ENCODE data around the gene SCAF8.

Gene SCAF8

GRCh38 chr6:154841109-154841508 is 107.9 kb downstream of the SCAF8 start:
- no peak for DNase-seq

GRCh38 chr6:154842833-154843232 is 109.6 kb downstream of the SCAF8 start:
- DNase-seq = no peak

DNA sequence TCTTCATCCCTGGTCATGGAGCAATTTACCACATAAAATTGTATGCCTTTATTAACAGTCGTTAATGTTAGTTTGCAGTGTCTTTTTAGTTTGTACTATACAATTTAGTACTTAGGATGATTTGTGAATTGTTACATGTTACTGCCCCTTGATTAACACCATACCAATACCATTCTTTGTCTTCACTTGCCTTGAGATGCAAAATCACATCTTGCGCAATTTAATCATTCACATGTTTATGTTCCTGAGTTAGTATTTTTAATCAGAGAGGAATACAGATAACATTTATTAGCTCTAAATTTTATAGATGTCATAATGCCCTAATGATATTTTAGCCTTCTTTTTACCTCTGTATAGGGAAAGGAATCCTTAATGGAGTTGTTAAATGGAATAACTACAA is 114.1 kb downstream of the SCAF8 start:
- no peak for DNase-seq

- DNase-seq = no peak
Observed at GRCh38 chr6:154848580-154848979, 115.4 kb downstream of the SCAF8 start.

- no peak for DNase-seq
Observed at GRCh38 chr6:154849475-154849874, 116.3 kb downstream of the SCAF8 start.

- DNase-seq = no peak
Observed at GRCh38 chr6:154852687-154853086, 119.5 kb downstream of the SCAF8 start.

- no peak for DNase-seq
Observed at GRCh38 chr6:154857529-154857928, 124.3 kb downstream of the SCAF8 start.

DNA sequence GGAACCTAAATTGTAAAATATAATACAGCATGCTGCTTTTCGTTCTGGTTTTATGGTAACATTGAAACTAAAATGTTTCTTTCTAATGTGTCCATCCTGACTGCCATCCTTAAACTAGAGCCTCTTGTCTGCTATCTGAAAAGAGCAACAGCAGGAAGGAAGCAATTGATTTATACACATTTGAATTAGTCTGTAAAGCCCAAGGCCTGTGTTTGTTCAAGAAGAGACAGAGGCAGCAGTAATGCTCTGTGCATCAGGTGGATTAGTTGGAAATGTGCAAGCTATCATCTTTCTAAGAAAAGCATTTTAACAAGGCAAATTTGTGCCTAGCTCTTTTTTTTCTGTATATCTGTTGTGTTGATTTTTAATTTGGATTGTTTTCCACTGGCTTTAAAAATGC is 128.6 kb downstream of the SCAF8 start:
- no peak for DNase-seq

DNA sequence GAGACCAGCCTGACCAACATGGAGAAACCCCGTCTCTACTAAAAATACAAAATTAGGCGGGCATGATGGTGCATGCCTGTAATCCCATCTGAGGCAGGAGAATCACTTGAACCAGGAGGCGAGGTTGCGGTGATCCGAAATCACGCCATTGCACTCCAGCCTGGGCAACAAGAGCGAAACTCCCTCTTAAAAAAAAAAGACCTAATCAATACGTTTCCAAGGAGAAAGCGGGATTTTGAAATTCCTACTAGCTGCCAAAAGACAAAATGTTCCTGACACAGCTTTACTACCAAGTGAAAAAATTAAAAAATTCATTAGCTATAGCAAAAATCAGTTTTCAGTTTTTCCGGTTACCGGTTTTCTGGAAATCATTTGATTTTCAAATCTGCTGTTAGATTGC is 129.3 kb downstream of the SCAF8 start:
- no peak for DNase-seq

DNA sequence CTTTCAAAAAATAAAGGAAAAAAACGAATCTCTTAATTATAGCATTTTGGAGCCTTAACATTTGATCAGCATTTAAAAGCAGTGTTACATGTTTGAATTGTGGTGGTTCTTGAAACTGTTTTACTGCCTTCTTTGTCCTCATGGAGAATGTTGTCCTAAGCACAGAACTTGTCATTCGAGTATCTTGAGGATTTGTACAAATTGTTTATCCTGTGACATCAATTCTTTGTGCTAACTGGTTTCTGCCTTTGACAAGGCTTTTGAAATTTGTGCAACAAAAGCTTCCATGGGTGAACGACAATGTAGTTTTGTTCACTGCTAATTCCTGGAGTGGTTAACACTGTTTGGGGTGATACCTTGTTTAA is 130.8 kb downstream of the SCAF8 start:
- DNase-seq = no peak

- DNase-seq = no peak
Observed at GRCh38 chr6:154865291-154865690, 132.1 kb downstream of the SCAF8 start.

- DNase-seq = no peak
Observed at GRCh38 chr6:154868143-154868594, 135.0 kb downstream of the SCAF8 start.

DNA sequence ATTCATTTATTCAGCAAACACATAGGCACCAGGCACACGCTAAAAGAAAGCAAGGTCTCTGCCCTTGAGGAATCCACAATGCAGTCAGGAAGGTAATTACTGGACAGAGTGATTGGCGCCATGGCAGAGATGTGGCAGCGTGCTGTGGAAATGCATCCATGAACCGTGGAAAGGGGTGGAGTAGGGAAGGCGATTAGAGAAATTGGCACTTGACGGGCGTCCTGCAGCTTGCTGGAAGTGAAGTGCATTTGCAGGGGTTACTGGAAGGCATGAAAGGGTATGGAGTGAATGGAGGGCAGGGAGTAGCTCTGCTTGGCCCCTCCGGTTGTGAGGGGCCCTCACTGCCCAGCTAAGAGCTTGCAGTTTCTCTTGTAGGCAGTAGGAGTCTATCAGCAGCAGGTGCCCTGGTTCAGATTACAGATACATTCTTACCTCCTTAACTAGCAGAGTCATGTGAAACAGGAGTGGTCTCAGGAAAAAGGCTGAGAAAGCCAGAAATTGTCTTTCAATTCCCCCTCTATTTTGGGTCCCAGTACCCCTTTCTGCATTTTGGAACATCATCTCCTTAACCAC is 139.4 kb downstream of the SCAF8 start:
- no peak for DNase-seq

DNA sequence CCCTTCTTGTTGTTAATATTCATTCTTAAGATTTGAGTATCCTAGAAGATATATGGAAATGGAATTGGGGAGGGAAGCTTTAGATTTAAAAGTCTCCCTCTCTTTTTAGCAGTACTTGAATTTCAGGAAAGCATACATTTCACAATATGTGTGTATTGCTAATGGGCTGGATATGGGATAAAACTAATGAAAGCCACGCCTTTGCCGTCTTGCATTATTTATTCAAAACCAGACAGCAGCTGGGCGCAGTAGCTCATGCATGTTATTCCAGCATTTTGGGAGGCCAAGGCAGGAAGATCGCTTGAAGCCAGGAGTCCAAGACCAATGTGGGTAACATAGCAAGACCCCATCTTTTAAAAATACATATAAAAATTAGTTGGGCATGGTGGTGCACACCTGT is 140.3 kb downstream of the SCAF8 start:
- no peak for DNase-seq

GRCh38 chr6:154874773-154875592 is 141.8 kb downstream of the SCAF8 start:
- no peak for DNase-seq

- DNase-seq = no peak
Observed at GRCh38 chr6:154876486-154877280, 143.5 kb downstream of the SCAF8 start.

GRCh38 chr6:154878871-154879491 is 145.8 kb downstream of the SCAF8 start:
- no peak for DNase-seq

DNA sequence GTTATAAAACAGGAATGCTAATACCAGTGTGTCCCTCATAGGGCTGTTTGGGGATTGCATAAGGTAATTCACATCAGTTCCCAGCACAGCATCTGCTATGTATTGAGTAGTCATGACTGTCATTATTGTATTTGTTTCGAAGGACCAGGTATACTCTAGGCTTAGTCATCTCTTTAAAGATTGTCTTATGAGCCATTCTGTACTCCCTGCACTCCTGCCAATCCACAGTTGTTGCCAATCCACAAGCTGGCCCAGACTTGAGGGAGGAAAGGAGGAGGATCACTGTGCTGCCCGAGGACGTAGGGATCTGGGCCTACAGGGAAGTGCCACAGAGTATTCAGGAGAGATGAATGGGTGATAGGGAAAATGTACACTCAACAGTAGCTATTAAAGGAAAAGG is 148.9 kb downstream of the SCAF8 start:
- no peak for DNase-seq

Data from SIG-M5 (cell line).